GM12892 (cell line): ENCODE measurements around the gene CEP41.

Source experiments
- POLR2A ChIP-seq: IDR thresholded peaks from 2 replicates; pipeline ENCODE4 v1.6.1; 2011; ENCODE audit warnings: low read depth, low read length, control low read depth
- POLR2AphosphoS5 ChIP-seq: IDR thresholded peaks from 2 replicates; pipeline ENCODE4 v1.6.1; 2011; ENCODE audit warnings: low read depth, low read length, control low read depth
- TAF1 ChIP-seq: IDR thresholded peaks from 2 replicates; pipeline ENCODE4 v1.6.1; 2011; ENCODE audit warnings: low read depth, mild to moderate bottlenecking, control low read depth, low read length, borderline replicate concordance

DNA sequence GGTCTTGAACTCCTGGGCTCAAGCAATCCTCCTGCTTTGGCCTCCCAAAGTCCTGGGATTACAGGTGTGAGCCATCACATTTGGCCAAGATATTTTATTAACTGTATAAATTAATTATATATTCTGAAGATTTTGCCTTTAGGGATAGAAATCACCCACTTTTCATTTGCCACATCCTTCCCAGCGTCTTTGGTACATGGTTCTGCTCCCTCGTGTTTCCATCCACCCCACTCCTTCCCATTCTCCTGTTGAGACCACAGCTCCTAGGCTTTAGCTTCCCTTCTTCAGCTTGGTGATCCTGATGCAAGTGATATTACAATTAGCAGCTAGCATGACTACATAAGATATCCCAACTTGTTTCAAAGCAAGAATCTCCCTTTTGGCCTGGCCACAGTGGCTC lies 52.1 kb downstream of the CEP41 start:
- TF ChIP-seq POLR2A (no peak), POLR2AphosphoS5 (no peak), TAF1 (no peak)
